Mammary epithelial cell (primary cell): ENCODE results near the gene ARG1.
A peak's percentile ranks its signal among the peaks of the same experiment; 100 is the strongest.

ENCODE experiments used
- CTCF ChIP-seq, 2 donors: IDR thresholded peaks in 1 of 2; conservative IDR thresholded peaks in 1 of 2; 2 replicates each; pipeline ENCODE4 v1.5.1; 2011 to 2012; ENCODE audit warnings: inconsistent platforms in 2 of 2, low read length in 2 of 2, mild to moderate bottlenecking in 2 of 2, control low read depth in 1 of 2, low read depth in 1 of 2; ENCODE audit not compliant: insufficient read depth in 1 of 2; ENCODE audit errors: extremely low read depth in 1 of 2
- EZH2 ChIP-seq: IDR thresholded peaks from 2 replicates; pipeline ENCODE4 v1.6.1; 2012; ENCODE audit warnings: low read length, inconsistent platforms, borderline replicate concordance

GRCh38 chr6:131597446-131597845 lies 24.4 kb downstream of the ARG1 start:
- TF ChIP-seq EZH2, result no peak
- peak; percentile 18 to 32 for TF ChIP-seq CTCF (conservative IDR thresholded peaks at IDR 0.05 in 1 of 2, IDR thresholded peaks at IDR 0.05 in 1 of 2; ENCODE audit: extremely low read depth in 1 of 2, insufficient read depth in 1 of 2, low read depth in 1 of 2, low read length in 2 of 2)
